ENCODE data around the gene PDE1A.
"Not testable (repeated sequence)": the region's sequence is repeated elsewhere in the genome, so short reads cannot be mapped to it uniquely, and the experiment has no call there.

The PDE1A gene

GRCh38 chr2:182404975-182405561 lies 21.8 kb downstream of the PDE1A start:
- no peak for DNase-seq

DNA sequence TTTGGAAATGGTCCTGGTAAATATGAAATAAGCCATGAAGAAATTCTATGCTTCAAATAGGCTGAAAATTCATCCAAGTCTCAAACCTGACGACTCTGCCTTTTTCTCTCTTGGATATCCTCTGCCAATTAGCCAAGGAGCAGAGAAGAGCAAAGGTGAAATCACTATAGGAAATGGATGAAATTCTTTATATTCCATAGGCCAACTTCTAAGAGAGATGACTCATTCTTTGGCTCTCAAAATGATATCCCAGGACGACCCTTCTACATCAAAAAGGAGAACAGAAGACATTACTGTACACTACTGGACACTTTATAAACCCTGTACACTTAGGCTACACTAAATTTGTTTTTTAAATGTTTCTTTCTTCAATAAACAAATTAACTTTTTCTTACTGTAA lies 22.7 kb downstream of the PDE1A start:
- DNase-seq = no peak

DNA sequence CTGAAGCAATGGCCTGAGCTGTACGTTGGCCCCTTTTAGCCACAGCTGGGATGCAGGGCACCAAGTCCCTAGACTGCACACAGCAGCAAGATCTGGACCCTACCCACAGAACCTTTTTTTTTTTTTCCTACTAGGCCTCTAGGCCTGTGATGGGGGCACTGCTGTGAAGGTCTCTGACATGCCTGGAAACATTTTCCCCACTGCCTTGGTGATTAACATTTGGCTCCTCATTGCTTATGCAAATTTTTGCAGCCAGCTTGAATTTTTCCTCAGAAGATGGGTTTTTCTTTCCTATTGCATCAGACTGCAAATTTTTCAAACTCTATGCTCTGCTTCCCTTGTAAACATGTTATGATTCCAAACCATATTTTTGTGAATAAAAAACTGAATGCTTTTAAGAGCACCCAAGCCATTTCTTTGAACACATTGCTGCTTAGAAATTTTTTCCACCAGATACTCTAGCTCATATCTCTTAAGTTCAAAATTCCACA lies 33.5 kb downstream of the PDE1A start:
- DNase-seq = no peak

GRCh38 chr2:182391443-182391842 lies 35.4 kb downstream of the PDE1A start:
- no peak for DNase-seq

DNA sequence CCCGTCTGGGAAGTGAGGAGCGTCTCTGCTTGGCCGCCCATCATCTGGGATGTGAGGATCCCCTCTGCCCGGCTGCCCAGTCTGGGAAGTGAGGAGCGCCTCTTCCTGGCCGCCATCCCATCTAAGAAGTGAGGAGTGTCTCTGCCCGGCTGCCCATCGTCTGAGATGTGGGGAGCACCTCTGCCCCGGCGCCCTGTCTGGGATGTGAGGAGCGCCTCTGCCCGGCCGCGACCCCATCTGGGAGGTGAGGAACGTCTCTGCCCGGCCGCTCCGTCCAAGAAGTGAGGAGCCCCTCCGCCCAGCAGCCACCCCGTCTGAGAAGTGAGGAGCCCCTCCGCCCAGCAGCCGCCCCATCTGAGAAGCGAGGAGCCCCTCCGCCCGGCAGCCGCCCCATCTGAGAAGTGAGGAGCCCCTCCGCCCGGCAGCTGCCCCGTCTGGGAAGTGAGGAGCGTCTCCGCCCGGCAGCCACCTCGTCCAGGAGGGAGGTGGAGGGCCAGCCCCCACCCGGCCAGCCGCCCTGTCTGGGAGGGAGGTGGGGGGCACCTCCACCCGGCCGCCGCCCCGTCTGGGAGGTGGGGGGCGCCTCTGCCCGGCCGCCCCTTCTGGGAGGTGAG lies 40.5 kb downstream of the PDE1A start:
- DNase-seq = not testable (repeated sequence)

DNA sequence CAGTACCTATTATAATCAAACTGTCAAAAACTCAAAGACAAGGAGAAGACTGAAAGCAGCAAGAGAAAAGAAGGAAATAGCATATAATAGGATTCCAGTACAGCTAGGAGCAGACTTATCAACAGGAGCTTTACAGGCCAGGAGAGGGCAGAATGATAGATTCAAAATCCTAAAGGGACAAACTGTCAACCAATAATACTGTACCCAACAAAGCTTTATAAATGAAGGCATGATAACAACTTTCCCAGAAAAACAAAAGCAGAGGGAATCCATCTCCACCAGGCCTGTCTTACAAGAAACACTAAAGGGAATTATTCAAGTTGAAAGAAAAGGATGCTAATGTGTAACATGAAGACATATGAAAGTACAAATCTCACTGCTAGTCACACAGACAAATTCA lies 42.0 kb downstream of the PDE1A start:
- DNase-seq = no peak

- no peak for DNase-seq
Observed at GRCh38 chr2:182381225-182381624, 45.6 kb downstream of the PDE1A start.

GRCh38 chr2:182379241-182379640 lies 47.6 kb downstream of the PDE1A start:
- DNase-seq = peak; percentile 68

DNA sequence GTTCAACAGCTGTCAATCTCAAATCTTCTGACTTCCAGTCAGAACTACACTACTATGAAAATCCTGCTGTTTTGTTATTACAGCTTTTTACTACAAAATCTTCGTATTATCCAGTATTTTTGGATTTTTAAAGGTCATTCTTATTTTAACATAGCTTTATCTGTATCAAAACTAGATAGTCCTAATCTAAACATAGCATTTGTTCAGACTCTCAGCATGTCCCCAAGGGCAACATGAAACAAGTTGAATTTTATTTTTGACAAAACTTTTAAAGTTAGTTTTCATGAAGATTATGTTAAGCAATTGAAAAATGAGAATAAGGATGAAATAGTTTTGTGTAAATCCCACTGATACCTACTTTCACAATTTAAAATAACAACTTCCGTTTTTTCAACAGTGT lies 48.1 kb downstream of the PDE1A start:
- no peak for DNase-seq

DNA sequence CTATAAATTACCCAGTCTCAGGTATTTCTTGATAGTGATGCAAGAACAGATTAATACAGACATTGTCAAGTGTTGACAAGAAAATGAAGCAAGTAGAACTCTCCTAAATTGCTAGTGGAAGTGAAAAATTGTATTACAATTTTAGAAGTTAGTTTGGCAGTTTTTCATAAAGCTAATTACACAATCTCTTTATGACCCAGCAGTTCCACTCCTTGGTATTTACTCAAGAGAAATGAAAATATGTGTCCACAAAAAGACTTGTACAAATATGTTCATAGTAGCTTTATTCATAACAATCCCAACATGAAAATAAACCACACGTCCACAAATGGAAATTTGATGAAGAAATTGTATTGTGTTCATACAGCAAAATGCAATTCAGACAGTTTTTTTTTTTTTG lies 49.4 kb downstream of the PDE1A start:
- DNase-seq = no peak

DNA sequence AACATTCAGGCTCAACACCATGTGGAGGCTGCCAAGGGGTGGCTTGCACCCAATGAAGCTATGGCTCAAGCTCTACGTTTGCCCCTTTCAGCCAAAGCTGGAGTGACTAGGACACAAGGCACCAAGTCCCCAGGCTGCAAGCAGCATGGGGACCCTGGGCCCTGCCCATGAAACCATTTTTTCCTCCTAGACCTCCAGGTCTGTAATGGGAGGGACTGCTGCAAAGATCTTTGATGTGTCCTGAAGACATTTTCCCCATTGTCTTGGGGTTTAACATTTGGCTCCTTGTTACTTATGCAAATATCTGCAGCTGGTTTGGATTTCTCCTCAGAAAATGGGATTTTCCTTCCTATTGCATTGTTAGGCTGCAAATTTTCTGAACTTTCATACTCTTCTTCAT lies 51.0 kb downstream of the PDE1A start:
- DNase-seq = no peak

GRCh38 chr2:182372661-182373060 lies 54.2 kb downstream of the PDE1A start:
- no peak for DNase-seq

DNA sequence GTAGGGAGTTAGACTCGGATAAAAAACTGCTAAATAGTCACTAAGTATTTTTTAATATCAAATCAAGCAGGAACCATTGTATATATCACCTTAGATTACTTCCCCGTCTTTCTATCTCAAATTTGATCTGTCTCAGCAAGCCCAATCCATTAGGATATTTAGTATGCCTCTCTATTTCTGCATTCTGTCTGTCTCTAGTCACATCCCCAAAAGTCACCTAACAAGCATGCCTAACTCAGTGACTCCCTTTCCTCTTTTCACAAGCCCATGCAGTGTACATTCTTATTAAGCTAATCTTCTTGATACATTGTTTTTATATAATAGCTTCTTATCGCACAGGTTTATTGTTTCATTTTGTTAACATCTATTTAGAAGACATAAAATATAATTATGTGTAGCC lies 57.8 kb downstream of the PDE1A start:
- DNase-seq = peak; percentile 44

- no peak for DNase-seq
Observed at GRCh38 chr2:182368446-182368845, 58.4 kb downstream of the PDE1A start.

GRCh38 chr2:182367401-182367800 lies 59.4 kb downstream of the PDE1A start:
- DNase-seq = no peak

- peak; percentile 95 for DNase-seq
Observed at GRCh38 chr2:182366628-182367027, 60.2 kb downstream of the PDE1A start.

DNA sequence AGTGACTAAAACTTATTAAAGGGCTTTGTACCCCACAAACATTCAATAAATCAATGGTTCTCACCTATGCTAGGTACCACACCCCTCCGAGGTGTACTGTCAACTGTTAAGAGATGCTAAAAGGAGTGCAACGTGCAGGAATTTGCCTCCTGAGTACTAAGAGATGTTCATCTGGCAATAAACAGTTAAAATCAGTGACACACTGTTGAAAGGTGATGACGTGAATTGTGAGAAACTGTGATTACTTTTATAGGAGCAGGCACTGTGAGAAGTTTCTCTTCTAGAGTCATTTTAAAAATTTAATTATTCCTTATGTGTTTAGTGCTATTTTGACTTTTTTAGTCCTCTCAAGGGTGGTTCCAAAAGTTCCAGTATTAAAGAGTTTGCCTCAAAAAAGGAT lies 61.0 kb downstream of the PDE1A start:
- no peak for DNase-seq

DNA sequence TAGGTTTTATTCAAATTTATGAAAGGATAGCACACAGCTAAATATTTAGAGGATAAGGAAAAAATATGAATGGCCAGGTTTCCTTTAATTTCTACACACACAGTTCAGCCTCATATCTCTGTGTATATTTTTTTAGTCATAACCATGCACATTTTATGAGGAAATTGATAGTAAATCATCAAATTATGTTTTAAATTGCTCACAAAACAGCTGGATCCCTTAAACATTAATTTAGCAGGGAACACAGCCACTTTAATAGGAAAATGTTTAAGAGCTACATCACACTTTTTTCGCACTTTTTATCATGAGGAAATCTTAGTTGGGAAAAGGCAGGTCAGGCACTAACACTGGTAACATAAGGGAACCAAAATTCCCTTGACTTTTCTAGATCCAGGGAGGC lies 65.4 kb downstream of the PDE1A start:
- DNase-seq = no peak

GRCh38 chr2:182360663-182361260 lies 66.1 kb downstream of the PDE1A start:
- DNase-seq = no peak

DNA sequence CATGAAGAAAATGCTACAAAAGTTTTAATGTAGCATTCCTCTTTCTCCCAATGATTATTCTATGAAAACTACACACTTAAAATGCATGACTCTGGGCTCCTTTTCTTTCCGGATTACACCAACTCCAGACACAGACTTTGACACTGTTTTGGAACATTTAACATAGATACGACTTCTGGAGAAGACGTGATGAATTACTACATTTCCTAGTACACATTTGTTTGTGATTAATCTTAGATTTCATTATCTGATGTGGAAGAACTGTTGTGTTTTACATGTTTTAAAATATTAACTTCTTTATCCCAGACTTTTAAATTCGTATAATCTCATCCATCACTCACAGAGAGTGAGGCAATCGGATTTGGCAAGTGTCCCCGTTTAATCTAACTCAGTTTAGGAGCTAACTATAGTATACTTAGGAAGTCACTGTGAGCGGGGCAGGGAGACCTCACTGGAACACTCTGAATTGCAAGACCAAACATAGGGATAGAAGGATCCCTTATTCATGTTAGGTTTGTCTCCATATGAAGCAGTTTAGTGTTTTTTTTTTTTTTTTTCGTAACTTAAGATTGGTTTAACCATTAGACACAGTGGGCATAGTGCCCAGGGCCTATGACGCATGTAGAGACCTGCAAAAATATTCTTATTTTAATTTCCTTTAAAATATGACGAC lies 66.7 kb downstream of the PDE1A start:
- DNase-seq = no peak

GRCh38 chr2:182359027-182359989 lies 67.5 kb downstream of the PDE1A start:
- no peak for DNase-seq

GRCh38 chr2:182358601-182359000 lies 68.2 kb downstream of the PDE1A start:
- no peak for DNase-seq

DNA sequence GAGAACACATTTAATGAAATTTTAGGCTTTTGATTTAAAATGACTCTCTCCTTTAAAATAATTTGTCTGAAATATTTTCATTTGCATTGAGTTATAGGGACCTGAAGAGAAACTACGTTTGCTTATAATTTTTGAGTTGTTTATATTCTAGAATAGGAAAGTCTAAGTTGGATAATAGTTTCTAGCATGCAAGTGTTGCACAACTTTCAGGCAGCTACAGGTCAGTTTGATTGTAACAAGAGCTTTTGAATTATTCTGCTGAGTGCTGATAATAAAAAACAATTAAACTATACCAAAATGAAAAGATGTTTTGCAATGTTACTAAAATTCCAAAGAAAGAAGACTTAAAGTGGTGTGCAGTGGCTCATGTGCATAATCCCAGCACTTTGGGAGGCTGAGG lies 71.0 kb downstream of the PDE1A start:
- DNase-seq = no peak

Data from NCI-H1105 treated with DMSO at 0.1 percent for 48 hours (cell line).